GM21717 (cell line): ENCODE data around the gene TEX19.

ENCODE experiments used
- ATAC-seq: cut with Tn5 transposase; IDR thresholded peaks from one replicate; pipeline ENCODE4 v1.9.1; 2021; ENCODE audit warnings: mild to moderate bottlenecking, moderate library complexity; ENCODE audit not compliant: unreplicated experiment

TEX19 gene

GRCh38 chr17:82386881-82387704 is 28.0 kb downstream of the TEX19 start:
- no peak for ATAC-seq

GRCh38 chr17:82387705-82388106 is 28.7 kb downstream of the TEX19 start:
- ATAC-seq: no peak

GRCh38 chr17:82388223-82388921 is 29.3 kb downstream of the TEX19 start:
- no peak for ATAC-seq

- no peak for ATAC-seq
These were observed 29.9 kb downstream of the TEX19 start for GRCh38 chr17:82388922-82389283.

- no peak for ATAC-seq
These were observed 30.3 kb downstream of the TEX19 start for GRCh38 chr17:82389379-82389778.

- ATAC-seq: no peak
These were observed 31.2 kb downstream of the TEX19 start for GRCh38 chr17:82390015-82390859.

- ATAC-seq: no peak
These were observed 31.9 kb downstream of the TEX19 start for GRCh38 chr17:82390860-82391435.

GRCh38 chr17:82391496-82392066 is 32.5 kb downstream of the TEX19 start:
- ATAC-seq: no peak

- ATAC-seq: no peak
These were observed 33.3 kb downstream of the TEX19 start for GRCh38 chr17:82392209-82392920.

- no peak for ATAC-seq
These were observed 33.9 kb downstream of the TEX19 start for GRCh38 chr17:82392941-82393340.

GRCh38 chr17:82394278-82394677 is 35.2 kb downstream of the TEX19 start:
- ATAC-seq: no peak

GRCh38 chr17:82396601-82397435 is 37.8 kb downstream of the TEX19 start:
- ATAC-seq: no peak

GRCh38 chr17:82397449-82398335 is 38.6 kb downstream of the TEX19 start:
- ATAC-seq: no peak

- ATAC-seq: no peak
These were observed 40.0 kb downstream of the TEX19 start for GRCh38 chr17:82399041-82399441.

- no peak for ATAC-seq
These were observed 40.6 kb downstream of the TEX19 start for GRCh38 chr17:82399601-82400101.

- no peak for ATAC-seq
These were observed 41.2 kb downstream of the TEX19 start for GRCh38 chr17:82400206-82400605.

- no peak for ATAC-seq
These were observed 41.8 kb downstream of the TEX19 start for GRCh38 chr17:82400830-82401229.

GRCh38 chr17:82402865-82403264 is 43.8 kb downstream of the TEX19 start:
- ATAC-seq: no peak
